Heart right ventricle (tissue), 16 donors: ENCODE results near the gene RFTN1. TPM values are rescaled to one million over a fixed set of nuclear protein-coding genes. Genes with fewer than 3 reads are reported as not detected.

Experiments used
- ATAC-seq, 8 donors: fragments of 200-7000 bp; cut with Tn5 transposase; one replicate each; pipeline ENCODE4 v1.9.1; 2020; ENCODE audit warnings: mild to moderate bottlenecking in 8 of 8, moderate library complexity in 8 of 8, moderate number of reproducible peaks in 1 of 8
- DNase-seq, 2 donors: peaks; one replicate each; pipeline ENCODE4 v3.0.0-alpha.2; 2020
- H3K27ac ChIP-seq, 10 donors: fragments of 200-600 bp; sonication (generic) in 2 of 10; one replicate each; pipeline versions ENCODE4 v1.5.0 to v1.8.0; 2020 to 2022; ENCODE audit warnings: mild to moderate bottlenecking in 3 of 10
- H3K27me3 ChIP-seq, 7 donors: fragments of 200-600 bp; one replicate each; pipeline ENCODE4 v1.8.0; 2021 to 2022; ENCODE audit warnings: mild to moderate bottlenecking in 2 of 7
- H3K36me3 ChIP-seq, 9 donors: fragments of 200-600 bp; sonication (generic) in 1 of 9; one replicate each; pipeline versions ENCODE4 v1.5.0 to v1.8.0; 2020 to 2022; ENCODE audit warnings: mild to moderate bottlenecking in 2 of 9
- H3K4me1 ChIP-seq, 9 donors: fragments of 200-600 bp; sonication (generic) in 1 of 9; one replicate each; pipeline versions ENCODE4 v1.5.0 to v1.8.0; 2020 to 2022; ENCODE audit warnings: mild to moderate bottlenecking in 4 of 9
- H3K4me3 ChIP-seq, 10 donors: fragments of 200-600 bp; sonication (generic) in 2 of 10; one replicate each; pipeline versions ENCODE4 v1.5.0 to v1.8.0; 2020 to 2022; ENCODE audit warnings: mild to moderate bottlenecking in 7 of 10, moderate library complexity in 2 of 10
- H3K9me3 ChIP-seq, 11 donors: fragments of 200-600 bp in 10 of 11; sonication (generic) in 2 of 11; one replicate each; pipeline versions ENCODE4 v1.5.0 to v1.8.0; 2013 to 2022; ENCODE audit warnings: mild to moderate bottlenecking in 2 of 11, control low read depth in 1 of 11, moderate library complexity in 1 of 11
- CTCF ChIP-seq, 9 donors: fragments of 200-600 bp; sonication (generic) in 2 of 9; IDR thresholded peaks; one replicate each; pipeline versions ENCODE4 v1.5.0 to v1.8.0; 2021 to 2022; ENCODE audit warnings: antibody characterized with exemption in 9 of 9, mild to moderate bottlenecking in 5 of 9, moderate library complexity in 1 of 9
- WGBS, 2 donors: extraction: QIAGEN DNeasy Blood & Tissue Kit; methylation state at CpG; one replicate each; pipeline ENCODE4 v1.1.7; 2013; ENCODE audit warnings: inconsistent platforms in 1 of 2; 5-methylcytosine and 5-hydroxymethylcytosine counted together
- intact Hi-C, 10 donors: fragments of 100-400 bp; cut with DNase I; formaldehyde crosslinking; loops; one replicate each; pipeline versions ENCODE4 v1.11.1 to v1.14.2; 2022
- polyA plus RNA-seq, 2 donors: library from polyadenylated mRNA; stranded (reverse); fragments of 200-250 nt; gene quantifications; one replicate each; pipeline ENCODE4 v1.2.3, GENCODE V29; 2013
- total RNA-seq, 10 donors: library from RNA; stranded (reverse); fragmentation: NEBNext Ultra II Directional in 3 of 10; extraction: Animal tissue kit (Norgen Biotek cat#: 25700) in 3 of 10; gene quantifications; one replicate each; pipeline versions ENCODE4 v1.2.1 to v1.2.4, GENCODE V29; 2021 to 2023
- donor health status: Arrhythmogenic right ventricular cardiomyopathy.
- donor health status: ischemic (EF 13 %, LVEDD 7.1; RV severe dilation, severe dysfunction).
- donor health status: healthy with polysubstance abuse.
- donor health status: DM: no; HTN: yes; CAD: no.
- donor health status: DM: no; HTN: no; CAD: no.
- donor health status: ischemic (EF 25% LVEDD 6.9; RV normal size, moderate dysfunction).
- donor health status: ischemic (EF 25% LVEDD 5.7; RV mildly dilated, moderate dysfunction).
- donor health status: healthy.
- donor health status: DM: yes; HTN: yes; CAD: no.
- donor health status: Ischemic cardiomyopathy.
- donor health status: ischemic (EF 35%, LVEDD 5.7; RV mildly dilated, moderate dysfunction).
- donor health status: nonischemic (EF 11% LVEDD 7.7; RV severe dilation, severe dysfunction).
- donor health status: DM: yes; HTN: yes; CAD: no.
- donor health status: PGD.
- donor health status: ischemic (EF 29% LVEDD 5.4; RV normal size, mild dysfunction).
- donor health status: nonischemic (EF 23%, LVEDD 6.1; RV moderate dilation, normal function).

The RFTN1 gene
- total and polyA plus RNA-seq, 12 donors = 17.4 to 32.2 (median 24.0) TPM

- WGBS, 2 donors = 65 to 73% methylated on average over 1 of the region's 1 CpG
- no peak for TF ChIP-seq CTCF (IDR thresholded peaks at IDR 0.05)
- peaks cover 0 to 48% (median 16%) of the 10 kb centered on the region in 9 donors for H3K4me1 ChIP-seq
- H3K27me3 ChIP-seq = no peaks in the 10 kb centered on the region
- peak overlapping the region in 2 of 10 donors; percentile 14 to 22 for H3K27ac ChIP-seq
- no peaks in the 10 kb centered on the region for H3K9me3 ChIP-seq
- DNase-seq (no peak), ATAC-seq (no peak)
- no peak overlapping the region for H3K4me3 ChIP-seq
- intact Hi-C loops = loop anchor here in 1 of 10 donors (5.0 kb wide), 1 partner anchor 37 kb away; no protein-coding TSS in a partner anchor
- peaks cover 0 to 47% (median 5%) of the 10 kb centered on the region in 9 donors for H3K36me3 ChIP-seq
Measured at GRCh38 chr3:16429086-16429485, 84.4 kb downstream of the RFTN1 start.

- intact Hi-C loops = loop anchor here in 1 of 10 donors (5.0 kb wide), 1 partner anchor 36 kb away; no protein-coding TSS in a partner anchor
Measured at GRCh38 chr3:16428612-16429011, 84.9 kb downstream of the RFTN1 start.

GRCh38 chr3:16427103-16427965, 86.2 kb downstream of the RFTN1 start:
- H3K27ac ChIP-seq = peak overlapping the region in 9 of 10 donors; percentile 13 to 74 (median 55)
- intact Hi-C loops = loop anchor here in 1 of 10 donors (5.0 kb wide), 1 partner anchor 35 kb away; no protein-coding TSS in a partner anchor
- ATAC-seq (peak; percentile 88 to 98 (median 94)), DNase-seq (peak in 1 of 2 donors; percentile 55)
- H3K4me3 ChIP-seq = no peak overlapping the region
- H3K9me3 ChIP-seq = no peaks in the 10 kb centered on the region
- H3K36me3 ChIP-seq = peaks cover 0 to 29% (median 3%) of the 10 kb centered on the region in 9 donors
- H3K27me3 ChIP-seq = no peaks in the 10 kb centered on the region
- no peak for TF ChIP-seq CTCF (IDR thresholded peaks at IDR 0.05)
- H3K4me1 ChIP-seq = peaks cover 0 to 42% (median 16%) of the 10 kb centered on the region in 9 donors
- WGBS, 2 donors = 67 to 68% methylated on average over 5 of the region's 5 CpGs

More at GRCh38 chr3:16428612-16429011, 84.9 kb downstream of the RFTN1 start:
- H3K9me3 ChIP-seq = no peaks in the 10 kb centered on the region
- H3K4me3 ChIP-seq = no peak overlapping the region
- no peak for ATAC-seq
- H3K27ac ChIP-seq = peak overlapping the region in 1 of 10 donors; percentile 22
- no peaks in the 10 kb centered on the region for H3K27me3 ChIP-seq
- DNase-seq = no peak
- peaks cover 0 to 42% (median 5%) of the 10 kb centered on the region in 9 donors for H3K36me3 ChIP-seq
- H3K4me1 ChIP-seq = peaks cover 0 to 44% (median 16%) of the 10 kb centered on the region in 9 donors
- TF ChIP-seq CTCF (IDR thresholded peaks at IDR 0.05) = no peak
- WGBS, 2 donors = 87 to 90% methylated on average over 5 of the region's 5 CpGs

GRCh38 chr3:16426665-16427064, 86.8 kb downstream of the RFTN1 start:
- H3K4me3 ChIP-seq = no peak overlapping the region
- peak overlapping the region in 9 of 10 donors; percentile 13 to 74 (median 52) for H3K27ac ChIP-seq
- DNase-seq (no peak), ATAC-seq (no peak)
- peaks cover 0 to 23% (median 0%) of the 10 kb centered on the region in 9 donors for H3K36me3 ChIP-seq
- intact Hi-C loops = loop anchor here in 1 of 10 donors (5.0 kb wide), 1 partner anchor 34 kb away; no protein-coding TSS in a partner anchor
- H3K27me3 ChIP-seq = no peaks in the 10 kb centered on the region
- no peaks in the 10 kb centered on the region for H3K9me3 ChIP-seq
- peaks cover 0 to 42% (median 16%) of the 10 kb centered on the region in 9 donors for H3K4me1 ChIP-seq
- 89% methylated on average over 2 of the region's 2 CpGs for WGBS, 2 donors
- TF ChIP-seq CTCF (IDR thresholded peaks at IDR 0.05) = no peak
